Vagina (tissue), 2 donors: Measurements from ENCODE around the gene SLC28A1. TPM values are rescaled to one million over a fixed set of nuclear protein-coding genes. Genes with fewer than 3 reads are reported as not detected.
A peak's percentile ranks its signal among the peaks of the same experiment; 100 is the strongest.

Experiments
- DNase-seq, 2 donors: peaks; one replicate each; pipeline ENCODE4 v3.0.0-alpha.2; 2017; ENCODE audit errors: extremely low spot score in 2 of 2
- H3K27ac ChIP-seq: fragments of 200-600 bp; sonication (generic); one replicate; pipeline ENCODE4 v1.5.1; 2019
- H3K27me3 ChIP-seq: fragments of 200-600 bp; sonication (generic); one replicate; pipeline ENCODE4 v1.5.1; 2019
- H3K36me3 ChIP-seq, 2 donors: fragments of 200-600 bp; sonication (generic); one replicate each; pipeline ENCODE4 v1.5.1; 2017 to 2019
- H3K4me1 ChIP-seq: fragments of 200-600 bp; sonication (generic); one replicate; pipeline ENCODE4 v1.5.1; 2019
- H3K4me3 ChIP-seq, 2 donors: fragments of 200-600 bp; sonication (generic); 1 replicate in 1 of 2; 2 replicates in 1 of 2; pipeline ENCODE4 v1.5.1; 2016 to 2019
- H3K9me3 ChIP-seq: fragments of 200-600 bp; sonication (generic); one replicate; pipeline ENCODE4 v1.5.1; 2019
- POLR2A ChIP-seq, 2 donors: fragments of 450-650 bp; IDR thresholded peaks; one replicate each; pipeline ENCODE4 v1.6.1; 2017; ENCODE audit warnings: antibody characterized with exemption in 2 of 2, mild to moderate bottlenecking in 2 of 2, moderate library complexity in 2 of 2
- POLR2AphosphoS5 ChIP-seq, 2 donors: sonication (generic); formaldehyde crosslinking; IDR thresholded peaks; one replicate each; pipeline ENCODE4 v1.9.0; 2017; ENCODE audit warnings: antibody characterized with exemption in 2 of 2, mild to moderate bottlenecking in 2 of 2, low read depth in 1 of 2; ENCODE audit not compliant: insufficient read depth in 1 of 2
- intact Hi-C: fragments of 100-400 bp; cut with DNase I; formaldehyde crosslinking; loops from one replicate; pipeline ENCODE4 v1.15.1; 2023
- total RNA-seq: library from RNA; depleted of rRNA; stranded (reverse); fragments of >200 nt; gene quantifications from one replicate; pipeline ENCODE4 v1.2.3, GENCODE V29; 2016
- TF ChIP-seq, protein P1 (sequence below), 3 experiments: fragments of 450-650 bp in 2 of 3; fragments of 200-600 bp in 1 of 3; sonication (generic) in 1 of 3; IDR thresholded peaks; one replicate each; pipeline ENCODE4 v1.5.1; 2017 to 2019; ENCODE audit warnings: antibody characterized with exemption in 3 of 3, mild to moderate bottlenecking in 2 of 3, moderate library complexity in 2 of 3

Gene SLC28A1
- total RNA-seq, 1 donor from 2014 or later: not detected

DNA sequence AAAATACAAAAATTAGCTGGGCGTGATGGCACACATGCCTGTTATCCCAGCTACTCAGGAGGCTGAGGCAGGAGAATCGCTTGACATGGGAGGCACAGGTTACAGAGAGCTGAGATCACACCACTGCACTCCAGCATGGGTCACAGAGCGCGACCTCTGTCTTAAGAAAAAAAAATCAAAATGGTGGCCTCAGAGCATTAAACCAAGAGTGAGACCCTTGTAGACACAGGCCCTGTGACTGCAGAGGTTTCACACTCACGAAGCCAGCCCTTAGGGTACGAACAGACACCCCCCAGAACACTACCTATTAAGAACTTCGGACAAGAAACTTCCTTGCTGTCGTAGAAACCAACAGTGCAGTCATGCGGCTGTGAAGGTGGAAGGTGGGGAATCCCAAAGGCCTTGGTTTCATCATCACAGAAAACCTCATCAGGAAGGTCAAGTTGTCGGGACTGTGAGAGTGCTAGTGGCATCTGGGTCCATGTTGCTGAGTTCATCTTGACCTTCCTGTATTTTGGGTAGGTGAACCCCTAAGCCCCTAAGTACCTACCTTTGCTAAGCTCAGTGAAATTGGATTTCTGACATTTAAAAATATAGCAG, 92.4 kb downstream of the SLC28A1 start:
- Histone ChIP-seq H3K9me3 (no peaks in the 10 kb centered on the region), H3K27me3 (no peaks in the 10 kb centered on the region), H3K4me3 (no peak overlapping the region), H3K4me1 (peaks cover 9% of the 10 kb centered on the region), H3K36me3 (no peaks in the 10 kb centered on the region), H3K27ac (no peak overlapping the region)
- intact Hi-C loops: no loop called here
- no peak for TF ChIP-seq POLR2A (IDR thresholded peaks at IDR 0.05)
- TF ChIP-seq, protein P1, sequence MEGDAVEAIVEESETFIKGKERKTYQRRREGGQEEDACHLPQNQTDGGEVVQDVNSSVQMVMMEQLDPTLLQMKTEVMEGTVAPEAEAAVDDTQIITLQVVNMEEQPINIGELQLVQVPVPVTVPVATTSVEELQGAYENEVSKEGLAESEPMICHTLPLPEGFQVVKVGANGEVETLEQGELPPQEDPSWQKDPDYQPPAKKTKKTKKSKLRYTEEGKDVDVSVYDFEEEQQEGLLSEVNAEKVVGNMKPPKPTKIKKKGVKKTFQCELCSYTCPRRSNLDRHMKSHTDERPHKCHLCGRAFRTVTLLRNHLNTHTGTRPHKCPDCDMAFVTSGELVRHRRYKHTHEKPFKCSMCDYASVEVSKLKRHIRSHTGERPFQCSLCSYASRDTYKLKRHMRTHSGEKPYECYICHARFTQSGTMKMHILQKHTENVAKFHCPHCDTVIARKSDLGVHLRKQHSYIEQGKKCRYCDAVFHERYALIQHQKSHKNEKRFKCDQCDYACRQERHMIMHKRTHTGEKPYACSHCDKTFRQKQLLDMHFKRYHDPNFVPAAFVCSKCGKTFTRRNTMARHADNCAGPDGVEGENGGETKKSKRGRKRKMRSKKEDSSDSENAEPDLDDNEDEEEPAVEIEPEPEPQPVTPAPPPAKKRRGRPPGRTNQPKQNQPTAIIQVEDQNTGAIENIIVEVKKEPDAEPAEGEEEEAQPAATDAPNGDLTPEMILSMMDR (IDR thresholded peaks at IDR 0.05): no peak
- TF ChIP-seq POLR2AphosphoS5 (IDR thresholded peaks at IDR 0.05; ENCODE audit: insufficient read depth in 1 of 2, low read depth in 1 of 2): no peak
- DNase-seq: peak in 1 of 2 donors; percentile 54

DNA sequence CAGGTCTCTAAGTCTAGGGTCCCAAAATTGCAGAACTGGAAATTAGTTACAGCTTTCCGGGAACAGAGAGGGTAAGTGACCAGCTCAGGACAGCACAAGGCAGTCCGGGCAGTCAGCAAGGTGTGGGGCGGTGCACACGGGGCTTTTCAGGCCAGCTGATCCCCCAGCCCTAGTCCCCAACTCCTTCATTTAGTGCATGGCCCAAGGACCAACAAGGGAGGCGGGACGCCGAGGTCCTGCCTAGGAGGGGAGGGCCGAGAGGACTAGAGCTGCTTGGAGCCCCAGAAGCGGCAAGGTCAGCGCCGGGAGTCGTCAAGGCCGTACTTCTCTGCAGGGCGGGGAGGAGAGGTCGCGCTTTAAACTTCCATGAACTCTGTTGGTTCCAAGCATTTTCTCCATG, 95.2 kb downstream of the SLC28A1 start:
- Histone ChIP-seq H3K36me3 (no peaks in the 10 kb centered on the region), H3K27me3 (no peaks in the 10 kb centered on the region), H3K4me1 (peaks cover 32% of the 10 kb centered on the region), H3K4me3 (peak overlapping the region; percentile 84 to 98), H3K9me3 (no peaks in the 10 kb centered on the region), H3K27ac (peak overlapping the region; percentile 98)
- no peak for DNase-seq
- intact Hi-C loops: no loop called here
- TF ChIP-seq, protein P1 (IDR thresholded peaks at IDR 0.05): no peak
- TF ChIP-seq POLR2A (IDR thresholded peaks at IDR 0.05) (no peak), POLR2AphosphoS5 (IDR thresholded peaks at IDR 0.05; ENCODE audit: insufficient read depth in 1 of 2, low read depth in 1 of 2) (no peak)

DNA sequence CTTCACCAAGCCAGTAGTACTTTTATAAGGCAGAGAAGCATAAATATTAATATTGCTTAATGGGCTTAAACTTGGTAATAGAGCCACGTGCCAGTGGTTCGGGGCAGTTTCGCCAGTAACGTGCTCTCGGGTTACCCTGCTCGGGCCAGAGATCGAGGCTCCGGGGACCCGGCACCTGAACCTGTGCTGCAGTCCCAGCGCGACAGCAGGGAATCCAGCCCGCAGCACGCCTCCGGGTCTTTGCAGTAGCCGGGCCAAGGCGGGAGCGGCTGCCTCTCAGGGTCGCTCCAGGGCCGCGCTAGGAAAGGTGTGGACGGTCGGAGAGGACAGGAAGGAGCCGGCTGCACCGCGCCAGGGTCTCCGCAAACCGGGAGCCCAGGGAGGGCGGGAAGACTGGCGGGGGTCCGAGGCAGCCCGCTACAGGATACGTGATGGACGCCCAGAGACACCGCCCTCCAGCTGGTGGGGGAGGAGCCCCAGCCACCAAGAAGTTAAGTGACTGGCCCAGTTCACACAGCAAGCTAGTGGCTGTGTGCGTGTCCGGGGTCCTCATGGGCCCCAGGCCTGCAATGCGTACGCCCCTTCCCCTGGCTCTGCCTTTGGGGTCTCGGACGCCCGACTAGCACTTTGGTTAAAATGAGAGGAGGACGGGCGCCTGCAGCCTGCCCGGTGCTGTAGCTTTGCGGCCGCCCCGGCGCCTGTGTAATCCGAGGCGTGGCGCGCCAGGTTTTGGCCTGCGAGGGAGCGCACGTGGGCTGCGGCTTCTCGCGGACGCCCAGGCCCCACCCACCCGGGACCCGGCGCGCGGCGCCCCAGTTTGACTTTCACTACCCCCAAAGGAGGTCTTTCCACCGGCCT, 96.0 kb downstream of the SLC28A1 start:
- Histone ChIP-seq H3K4me3 (peak overlapping the region; percentile 84 to 98), H3K27ac (peak overlapping the region; percentile 98), H3K4me1 (peaks cover 32% of the 10 kb centered on the region), H3K9me3 (no peaks in the 10 kb centered on the region), H3K36me3 (no peaks in the 10 kb centered on the region), H3K27me3 (no peaks in the 10 kb centered on the region)
- TF ChIP-seq POLR2A (IDR thresholded peaks at IDR 0.05) (peak in 1 of 2 donors; percentile 64), POLR2AphosphoS5 (IDR thresholded peaks at IDR 0.05; ENCODE audit: insufficient read depth in 1 of 2, low read depth in 1 of 2) (peak; percentile 72 to 85)
- TF ChIP-seq, protein P1 (IDR thresholded peaks at IDR 0.05): peak in 1 of 3 experiments; percentile 18
- DNase-seq: peak in 1 of 2 donors; percentile 95
- intact Hi-C loops: no loop called here

DNA sequence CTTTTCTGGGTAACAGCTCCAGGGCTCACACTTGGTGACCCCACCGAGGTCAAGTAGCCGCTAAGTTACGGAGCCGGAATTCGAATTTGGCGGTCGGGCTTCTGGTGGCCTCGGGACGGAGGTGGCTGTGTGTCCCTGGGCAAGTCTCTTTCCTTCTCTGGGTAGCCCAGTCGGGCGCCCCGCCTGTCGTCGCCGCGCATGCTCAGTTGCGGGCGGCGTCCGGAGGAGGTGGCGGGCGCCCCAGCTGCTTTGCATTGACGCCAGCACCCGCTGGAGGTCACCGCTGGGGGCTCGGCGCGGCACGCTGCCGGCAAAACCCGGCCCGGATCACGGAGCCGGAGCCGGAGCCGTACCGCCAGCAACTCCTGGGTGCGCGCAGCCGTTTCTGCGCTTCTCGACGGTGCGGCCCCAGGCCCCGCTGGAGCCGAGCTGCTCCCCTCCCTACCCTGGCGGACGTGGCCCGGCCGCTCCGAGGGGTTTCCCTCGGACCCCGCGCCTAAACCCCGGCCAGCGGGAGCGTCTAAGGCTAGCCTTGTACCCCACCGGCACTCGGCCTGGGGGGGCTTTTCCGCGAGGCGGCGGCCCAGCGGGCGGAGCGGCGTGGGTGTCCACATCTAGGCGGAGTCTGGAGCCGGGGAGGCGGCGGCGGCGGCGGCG, 96.7 kb downstream of the SLC28A1 start:
- intact Hi-C loops: no loop called here
- no peaks in the 10 kb centered on the region for H3K9me3 ChIP-seq
- peak overlapping the region; percentile 98 for H3K27ac ChIP-seq
- peaks cover 37% of the 10 kb centered on the region for H3K4me1 ChIP-seq
- DNase-seq: peak in 1 of 2 donors; percentile 96
- peak overlapping the region; percentile 84 to 98 for H3K4me3 ChIP-seq
- TF ChIP-seq, protein P1 (IDR thresholded peaks at IDR 0.05): peak in 1 of 3 experiments; percentile 68
- TF ChIP-seq POLR2A (IDR thresholded peaks at IDR 0.05): peak in 1 of 2 donors; percentile 81
- peak; percentile 59 to 69 for TF ChIP-seq POLR2AphosphoS5 (IDR thresholded peaks at IDR 0.05; ENCODE audit: insufficient read depth in 1 of 2, low read depth in 1 of 2)
- H3K27me3 ChIP-seq: no peaks in the 10 kb centered on the region
- H3K36me3 ChIP-seq: no peaks in the 10 kb centered on the region
